Effector memory CD4-positive, alpha-beta T cell (primary cell): ENCODE data around the gene CNDP2.
"Not testable (repeated sequence)": the region's sequence is repeated elsewhere in the genome, so short reads cannot be mapped to it uniquely, and the experiment has no call there.

Source experiments
- DNase-seq, 3 donors: peaks; one replicate each; pipeline ENCODE4 v3.0.0-alpha.2; 2020
- H3K27ac ChIP-seq: 2 replicates; pipeline ENCODE4 v1.7.0; 2013; ENCODE audit warnings: mild to moderate bottlenecking, low read length, moderate library complexity; ENCODE audit not compliant: insufficient read depth, poor library complexity, severe bottlenecking
- H3K27me3 ChIP-seq: replicated peaks from 2 replicates; pipeline ENCODE4 v1.7.0; 2013; ENCODE audit warnings: mild to moderate bottlenecking, low read length; ENCODE audit not compliant: insufficient read depth, control insufficient read depth, poor library complexity, severe bottlenecking
- H3K36me3 ChIP-seq: 2 replicates; pipeline ENCODE4 v1.7.0; 2013; ENCODE audit warnings: mild to moderate bottlenecking, low read length, moderate library complexity; ENCODE audit not compliant: control insufficient read depth, insufficient read depth
- H3K4me1 ChIP-seq: 2 replicates; pipeline ENCODE4 v1.7.0; 2013; ENCODE audit warnings: low read length, mild to moderate bottlenecking; ENCODE audit not compliant: control insufficient read depth, insufficient read depth, poor library complexity, severe bottlenecking
- H3K4me3 ChIP-seq: 2 replicates; pipeline ENCODE4 v1.7.0; 2013; ENCODE audit warnings: low read length, low read depth, mild to moderate bottlenecking; ENCODE audit not compliant: insufficient read depth, poor library complexity, severe bottlenecking
- H3K9me3 ChIP-seq: 2 replicates; pipeline ENCODE4 v1.7.0; 2013; ENCODE audit warnings: mild to moderate bottlenecking, low read length, moderate library complexity; ENCODE audit not compliant: control insufficient read depth

Gene CNDP2

DNA sequence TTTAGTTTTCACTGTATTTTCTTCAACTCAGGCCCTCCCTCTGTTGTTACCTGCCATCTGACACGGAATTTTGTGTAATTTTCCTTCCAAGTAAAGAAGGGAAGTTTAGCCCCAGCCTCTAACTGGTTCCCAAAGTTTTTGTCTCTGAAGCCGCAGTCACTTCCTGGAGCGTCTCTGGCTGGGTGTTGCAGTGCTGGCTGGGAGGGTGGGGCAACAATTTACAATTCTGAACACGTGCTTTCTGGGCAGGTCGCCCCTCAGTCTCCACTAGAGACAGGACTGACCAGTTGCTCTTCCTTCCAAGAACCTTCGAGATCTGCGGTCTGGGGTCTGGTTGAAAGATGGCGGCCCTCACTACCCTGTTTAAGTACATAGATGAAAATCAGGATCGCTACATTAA is 3.5 kb downstream of the CNDP2 start:
- Histone ChIP-seq H3K4me1 (peaks cover 31% of the 10 kb centered on the region), H3K36me3 (peaks cover 28% of the 10 kb centered on the region), H3K27me3 (no peaks in the 10 kb centered on the region), H3K27ac (peak overlapping the region; percentile 86), H3K4me3 (peak overlapping the region; percentile 61), H3K9me3 (no peaks in the 10 kb centered on the region)
- DNase-seq = peak in 2 of 3 donors; percentile 12 to 35

DNA sequence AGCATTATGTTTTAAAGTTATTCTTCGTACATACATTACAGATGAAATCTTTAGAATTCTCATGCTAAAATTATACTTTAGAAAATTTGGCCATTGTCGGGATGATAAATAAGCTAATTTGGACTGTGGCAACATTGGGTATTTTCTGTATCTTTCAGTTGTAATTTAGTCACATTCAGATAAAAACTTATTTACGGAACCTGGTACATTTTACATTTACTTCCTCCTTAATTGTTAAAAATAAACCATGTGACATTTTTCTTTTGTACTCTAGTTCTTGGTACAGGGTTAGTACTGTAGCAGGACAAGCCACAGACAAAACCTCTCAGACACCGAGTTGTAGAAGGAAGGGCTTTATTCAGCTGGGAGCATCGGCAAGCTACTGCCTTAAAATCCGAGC is 4.2 kb downstream of the CNDP2 start:
- H3K4me3 ChIP-seq = no peak overlapping the region
- H3K27me3 ChIP-seq = no peaks in the 10 kb centered on the region
- H3K9me3 ChIP-seq = no peaks in the 10 kb centered on the region
- H3K4me1 ChIP-seq = peaks cover 31% of the 10 kb centered on the region
- peaks cover 31% of the 10 kb centered on the region for H3K36me3 ChIP-seq
- no peak for DNase-seq
- peak overlapping the region; percentile 86 for H3K27ac ChIP-seq

DNA sequence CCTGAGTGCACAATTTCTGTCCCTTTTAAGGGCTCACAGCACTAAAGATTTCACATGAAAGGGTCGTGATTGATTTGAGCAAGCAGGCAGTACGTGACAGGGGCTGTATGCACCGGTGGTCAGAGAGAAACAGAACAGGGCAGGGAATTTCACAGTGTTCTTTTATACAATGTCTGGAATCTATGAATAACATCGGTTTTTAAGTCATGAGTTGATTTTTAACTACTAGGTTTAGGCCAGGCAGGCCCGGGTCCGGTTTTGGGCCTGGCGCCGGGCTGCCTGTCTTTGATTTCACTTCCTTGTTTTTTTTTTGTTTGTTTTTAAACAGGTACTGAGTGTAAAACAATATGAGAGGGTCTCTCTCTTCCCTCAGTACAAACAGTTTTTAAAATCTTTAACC is 4.6 kb downstream of the CNDP2 start:
- not testable (repeated sequence) for H3K27me3 ChIP-seq, H3K4me3 ChIP-seq, H3K27ac ChIP-seq, H3K9me3 ChIP-seq, DNase-seq
- Histone ChIP-seq H3K36me3 (peaks cover 31% of the 10 kb centered on the region), H3K4me1 (peaks cover 31% of the 10 kb centered on the region)

DNA sequence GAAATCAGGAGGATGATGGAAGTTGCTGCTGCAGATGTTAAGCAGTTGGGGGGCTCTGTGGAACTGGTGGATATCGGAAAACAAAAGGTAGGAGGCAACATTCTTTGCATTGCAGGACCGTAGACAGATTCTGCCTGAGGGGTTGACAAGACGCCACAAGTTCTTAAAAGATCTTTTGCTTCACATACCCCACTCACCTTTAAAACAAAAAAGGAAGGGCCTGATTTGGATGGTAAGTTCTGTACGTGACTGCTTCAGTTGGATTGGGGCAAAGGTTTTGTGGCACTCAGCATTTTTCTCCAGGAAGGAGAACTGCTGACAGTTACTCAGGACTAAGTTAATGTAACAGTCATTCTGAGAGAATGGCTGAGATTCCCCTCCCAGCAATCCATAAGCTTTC is 5.2 kb downstream of the CNDP2 start:
- H3K4me1 ChIP-seq = peaks cover 29% of the 10 kb centered on the region
- DNase-seq = no peak
- no peak overlapping the region for H3K4me3 ChIP-seq
- H3K27ac ChIP-seq = no peak overlapping the region
- H3K36me3 ChIP-seq = peaks cover 35% of the 10 kb centered on the region
- H3K27me3 ChIP-seq = no peaks in the 10 kb centered on the region
- no peaks in the 10 kb centered on the region for H3K9me3 ChIP-seq

DNA sequence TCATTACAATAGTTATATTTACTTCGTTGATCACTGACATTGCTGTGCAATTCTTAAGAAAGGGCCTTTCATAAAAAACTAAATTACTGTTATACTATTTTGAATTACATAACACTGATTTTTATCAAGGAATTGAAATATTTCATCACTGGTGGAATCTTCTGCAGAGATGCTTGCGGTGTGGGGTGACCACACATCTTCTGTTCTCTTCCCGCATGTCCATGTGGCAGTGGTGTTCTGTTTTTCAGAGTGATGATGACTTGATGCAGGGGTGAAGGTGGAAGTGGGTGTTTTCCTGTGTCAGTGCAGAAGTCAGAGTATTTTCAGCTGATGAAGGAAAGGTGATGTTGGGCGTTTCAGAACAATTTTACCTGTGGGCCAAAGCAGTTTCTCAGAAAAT is 7.0 kb downstream of the CNDP2 start:
- peaks cover 52% of the 10 kb centered on the region for H3K36me3 ChIP-seq
- no peak overlapping the region for H3K4me3 ChIP-seq
- H3K27ac ChIP-seq = no peak overlapping the region
- DNase-seq = no peak
- peaks cover 17% of the 10 kb centered on the region for H3K4me1 ChIP-seq
- no peaks in the 10 kb centered on the region for H3K9me3 ChIP-seq
- no peaks in the 10 kb centered on the region for H3K27me3 ChIP-seq

DNA sequence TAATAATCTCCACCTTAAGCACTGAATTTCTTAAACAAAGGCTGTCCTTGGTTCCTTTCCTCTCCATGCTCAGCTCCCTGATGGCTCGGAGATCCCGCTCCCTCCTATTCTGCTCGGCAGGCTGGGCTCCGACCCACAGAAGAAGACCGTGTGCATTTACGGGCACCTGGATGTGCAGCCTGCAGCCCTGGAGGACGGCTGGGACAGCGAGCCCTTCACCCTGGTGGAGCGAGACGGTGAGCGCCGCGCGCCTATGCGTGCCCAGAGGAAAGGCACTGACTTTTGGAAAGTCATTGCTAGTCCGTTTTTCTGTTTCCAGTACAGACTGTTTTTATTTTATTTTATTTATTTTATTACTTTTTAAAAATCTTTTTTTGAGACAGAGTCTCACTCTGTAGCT is 9.6 kb downstream of the CNDP2 start:
- no peak for DNase-seq

DNA sequence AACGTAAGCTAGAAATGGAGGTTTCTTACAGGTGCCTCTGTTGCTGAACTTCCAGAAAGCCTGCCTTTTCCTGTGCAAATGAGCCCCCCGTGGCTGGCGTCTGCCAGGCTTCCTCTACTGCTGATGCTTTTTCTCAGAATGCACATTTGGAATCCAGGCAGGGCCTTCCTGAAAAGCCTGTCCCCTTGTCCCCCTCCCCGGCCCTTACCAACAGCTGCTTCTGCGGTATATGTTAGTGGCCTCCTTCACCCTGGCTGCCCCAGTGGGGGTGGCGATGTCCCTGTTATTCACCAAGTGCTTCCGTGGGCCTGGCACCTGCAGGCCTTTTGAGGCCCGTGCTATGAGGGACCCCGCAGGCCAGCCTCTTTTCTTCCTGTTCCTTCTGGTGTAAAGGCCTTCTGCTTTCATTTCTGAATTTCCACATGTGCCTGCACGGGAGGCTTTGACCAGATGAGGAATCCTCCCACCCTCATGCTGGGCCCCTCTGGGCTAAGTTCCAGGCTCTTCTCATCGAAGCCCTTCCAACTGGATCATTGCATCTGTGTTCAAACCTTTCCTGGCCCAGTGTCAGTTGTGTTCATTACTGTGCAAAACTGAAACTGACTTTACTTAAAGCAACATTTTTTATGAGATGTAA is 10.4 kb downstream of the CNDP2 start:
- DNase-seq = no peak
- no peaks in the 10 kb centered on the region for H3K4me1 ChIP-seq
- H3K4me3 ChIP-seq = no peak overlapping the region
- H3K36me3 ChIP-seq = peaks cover 79% of the 10 kb centered on the region
- no peaks in the 10 kb centered on the region for H3K9me3 ChIP-seq
- no peaks in the 10 kb centered on the region for H3K27me3 ChIP-seq
- no peak overlapping the region for H3K27ac ChIP-seq

More for the DNA sequence above, 9.6 kb downstream of the CNDP2 start:
- H3K36me3 ChIP-seq = peaks cover 77% of the 10 kb centered on the region
- H3K27me3 ChIP-seq = no peaks in the 10 kb centered on the region
- no peak overlapping the region for H3K27ac ChIP-seq
- no peak overlapping the region for H3K4me3 ChIP-seq
- H3K4me1 ChIP-seq = no peaks in the 10 kb centered on the region
- no peaks in the 10 kb centered on the region for H3K9me3 ChIP-seq

DNA sequence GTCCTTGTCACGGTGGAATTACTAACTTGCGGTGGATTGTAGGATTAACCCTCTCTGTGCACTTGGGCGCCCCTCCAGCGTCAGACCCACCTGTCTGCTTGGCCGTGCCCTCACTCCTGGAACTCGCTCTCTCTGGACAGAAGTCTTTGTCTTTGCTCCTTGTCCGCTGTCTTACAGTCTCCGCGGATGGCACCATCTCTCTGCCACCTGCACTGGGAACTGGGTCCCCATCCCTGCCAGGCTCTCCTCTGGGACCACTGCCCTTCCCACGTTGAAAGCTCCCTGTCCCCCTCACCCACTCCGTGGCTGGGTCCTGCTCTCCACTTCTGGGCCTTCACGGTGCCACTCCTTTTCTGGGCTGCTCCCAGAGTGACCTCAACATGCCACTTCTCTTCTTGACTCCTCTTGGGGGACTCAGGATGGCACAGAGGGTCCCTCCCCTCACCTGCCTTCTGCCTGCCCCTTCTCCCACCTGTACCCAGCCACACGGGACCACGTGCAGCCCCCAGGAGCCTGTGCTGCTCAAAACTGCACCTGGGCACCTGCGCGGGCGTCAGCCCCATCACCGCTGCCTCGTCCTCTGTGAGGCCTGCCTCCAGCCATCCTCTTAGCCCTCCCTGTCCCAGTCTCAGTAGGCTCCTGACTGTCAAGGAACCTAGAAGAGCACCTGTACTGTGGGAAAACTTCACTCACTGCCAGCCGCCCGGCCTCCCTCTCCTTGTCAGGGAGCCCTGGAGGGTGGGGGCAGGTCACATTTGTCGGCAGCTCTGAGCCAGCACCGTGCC is 11.1 kb downstream of the CNDP2 start:
- H3K4me1 ChIP-seq = no peaks in the 10 kb centered on the region
- no peaks in the 10 kb centered on the region for H3K9me3 ChIP-seq
- no peak for DNase-seq
- H3K27me3 ChIP-seq = no peaks in the 10 kb centered on the region
- peaks cover 84% of the 10 kb centered on the region for H3K36me3 ChIP-seq
- no peak overlapping the region for H3K27ac ChIP-seq
- H3K4me3 ChIP-seq = no peak overlapping the region

DNA sequence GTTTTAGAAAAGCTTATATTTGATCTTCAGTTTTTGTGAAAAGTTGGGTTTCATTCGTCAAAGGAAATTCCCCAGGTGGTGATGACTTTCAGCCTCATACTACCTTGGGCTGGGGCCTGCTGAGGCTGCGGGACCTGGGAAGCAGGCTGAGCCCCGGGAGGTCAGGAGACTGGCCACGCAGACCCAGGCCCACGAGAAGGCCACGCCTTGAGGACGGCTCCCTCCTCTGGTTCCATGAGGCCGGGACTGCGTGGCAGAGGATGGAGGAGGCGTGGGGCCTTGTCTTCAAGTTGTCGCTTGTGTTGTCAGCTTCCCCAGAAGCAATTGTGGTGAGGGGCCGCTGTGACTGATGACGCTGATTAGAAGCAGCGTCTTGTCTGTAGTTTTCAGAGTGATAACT is 11.8 kb downstream of the CNDP2 start:
- peaks cover 84% of the 10 kb centered on the region for H3K36me3 ChIP-seq

DNA sequence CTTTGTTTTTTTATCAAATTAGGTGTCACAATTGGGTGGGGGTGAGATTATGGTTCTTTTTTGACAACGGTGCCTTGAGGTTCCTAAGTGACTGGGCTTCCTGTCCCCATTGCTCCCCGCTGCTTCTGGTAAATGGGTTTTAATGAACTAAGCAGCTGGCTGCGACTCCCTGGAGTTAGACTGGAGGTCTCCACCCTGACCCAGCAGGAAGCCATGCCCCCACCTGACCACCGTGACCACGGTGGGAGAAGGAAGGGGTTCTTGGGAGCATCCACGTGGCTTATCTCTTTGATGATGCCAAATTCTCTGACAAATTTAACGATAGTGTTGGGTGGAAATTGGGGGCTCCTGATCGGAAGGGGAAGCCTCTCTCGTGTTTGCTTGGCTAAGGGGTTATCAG is 12.2 kb downstream of the CNDP2 start:
- no peak for DNase-seq
- Histone ChIP-seq H3K36me3 (peaks cover 84% of the 10 kb centered on the region), H3K4me1 (no peaks in the 10 kb centered on the region), H3K9me3 (no peaks in the 10 kb centered on the region), H3K4me3 (no peak overlapping the region), H3K27ac (no peak overlapping the region), H3K27me3 (no peaks in the 10 kb centered on the region)

More for the DNA sequence above, 11.8 kb downstream of the CNDP2 start:
- no peaks in the 10 kb centered on the region for H3K4me1 ChIP-seq
- H3K9me3 ChIP-seq = no peaks in the 10 kb centered on the region
- no peak overlapping the region for H3K4me3 ChIP-seq
- no peaks in the 10 kb centered on the region for H3K27me3 ChIP-seq
- no peak overlapping the region for H3K27ac ChIP-seq
- no peak for DNase-seq
